WTC11 (cell line): ENCODE data around the gene TMEM9.

Source experiments
- CTCF ChIP-seq: fragments of 200-600 bp; IDR thresholded peaks from 2 replicates; pipeline ENCODE4 v1.8.0; 2022; ENCODE audit warnings: antibody characterized with exemption
- JUN ChIP-seq: sonication (generic); formaldehyde crosslinking; IDR thresholded peaks from 2 replicates; pipeline ENCODE4 v1.8.0; 2023; ENCODE audit warnings: mild to moderate bottlenecking, missing genetic modification reagents

GRCh38 chr1:201153474-201154388, 543 bp downstream of the TMEM9 start:
- no peak for TF ChIP-seq CTCF
- no peak for TF ChIP-seq JUN (CRISPR knock-in tag)
